ENCODE data around the gene FAM185A. TPM values are rescaled to one million over a fixed set of nuclear protein-coding genes. Genes with fewer than 3 reads are reported as not detected.
"Not testable (repeated sequence)": the region's sequence is repeated elsewhere in the genome, so short reads cannot be mapped to it uniquely, and the experiment has no call there.

Gene FAM185A
- 4.6 and 8.3 TPM in 2 replicates for total RNA-seq (2014; rRNA removed; shearing (Covaris generic))

DNA sequence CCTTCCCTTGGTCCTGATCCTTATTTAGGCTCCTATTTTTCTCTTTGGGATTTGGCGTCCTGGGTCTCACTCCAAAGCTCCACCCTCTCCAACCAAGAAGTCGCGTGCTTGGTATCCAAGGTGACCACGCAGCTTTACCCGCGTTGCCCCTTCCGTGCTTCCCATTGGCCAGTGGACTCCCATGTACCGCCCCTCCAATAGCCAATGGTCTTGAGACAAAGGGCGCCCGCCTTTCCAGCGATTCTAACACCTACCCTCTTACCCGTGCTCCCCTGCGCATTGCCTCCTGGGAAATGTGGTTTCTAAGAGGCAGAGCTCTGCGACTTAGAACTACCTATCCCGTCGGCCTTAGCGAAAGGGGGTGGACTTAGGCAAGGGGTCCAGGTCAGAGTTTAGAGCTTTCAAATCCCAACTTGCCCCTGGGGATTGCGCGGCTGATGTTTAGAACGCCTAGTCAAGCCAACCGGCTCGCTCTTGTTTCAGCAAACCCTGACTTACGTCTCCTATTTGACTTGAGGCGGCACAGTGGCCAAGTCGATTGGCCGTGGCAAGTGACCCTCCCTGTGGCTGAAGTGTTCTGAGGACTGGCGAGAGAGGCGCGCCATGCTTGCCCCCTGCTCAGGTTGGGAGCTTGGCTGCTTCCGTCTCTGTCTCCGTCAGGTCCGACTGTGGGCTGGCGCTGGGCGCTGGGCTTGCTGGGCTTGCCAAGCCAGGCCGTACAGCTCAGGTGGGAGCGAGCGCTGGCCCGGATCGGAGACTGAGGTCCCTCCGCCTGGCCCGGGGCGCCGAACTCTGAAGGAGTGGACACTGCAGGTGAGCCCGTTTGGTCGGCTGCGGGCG, at the start of gene FAM185A:
TSS of gene FAM185A (plus strand) at position 395 of the 840 bp plus-strand sequence. CDS start at position 604, 209 bp downstream.
- DNase-seq (ENCODE audit: low read depth), result peak; percentile 100

DNA sequence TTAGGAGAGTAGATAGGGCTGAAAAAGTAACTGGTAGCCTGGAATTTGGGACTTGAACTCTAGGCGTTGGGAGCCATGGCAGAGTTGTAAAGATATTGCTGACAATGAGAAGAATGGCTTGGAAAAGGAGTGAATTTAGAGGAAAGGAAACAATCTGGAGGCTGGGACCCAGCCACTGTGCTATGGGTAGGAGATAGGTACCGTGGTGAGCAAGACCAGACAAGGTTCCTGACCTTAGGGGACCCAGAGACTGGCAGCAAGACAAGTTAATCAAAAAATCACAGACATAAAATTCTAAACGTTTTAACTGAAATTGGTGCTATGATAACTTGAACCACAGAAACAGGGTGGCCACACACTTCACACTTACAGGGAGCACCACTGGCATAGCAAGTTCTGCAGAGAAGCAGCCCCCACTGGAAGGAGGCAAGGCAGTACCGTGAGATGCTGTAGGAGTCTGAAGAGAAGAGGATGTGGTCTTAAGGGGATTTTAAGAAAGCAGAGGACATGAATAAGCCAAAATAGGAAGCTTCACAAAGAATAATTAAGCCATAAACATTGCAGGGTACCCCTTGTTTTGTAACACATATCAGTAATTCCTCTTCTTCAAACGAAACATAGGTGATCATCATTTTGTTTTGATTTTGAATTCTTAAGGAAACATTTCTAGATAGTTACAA, 35.6 kb upstream of the FAM185A start:
- DNase-seq (ENCODE audit: low read depth), result peak; percentile 18

DNA sequence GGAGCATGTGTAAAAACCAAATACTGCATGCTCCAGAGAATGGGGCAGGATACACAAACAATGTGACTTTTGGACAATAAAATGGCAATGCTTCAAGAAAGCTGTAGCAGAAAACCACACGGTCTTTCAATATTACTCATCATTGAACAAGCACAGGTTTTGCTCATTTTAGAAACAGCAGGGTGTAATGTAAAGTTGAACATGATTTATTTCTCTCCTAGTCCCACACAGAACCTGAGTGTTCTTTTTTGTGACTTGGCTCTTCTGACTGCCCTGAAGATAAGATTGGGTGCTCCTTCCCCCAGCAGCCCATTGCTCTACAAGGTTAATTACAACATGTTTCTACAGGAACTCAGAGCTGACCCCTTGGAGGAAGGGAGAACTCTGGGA, 35.1 kb upstream of the FAM185A start:
- not testable (repeated sequence) for DNase-seq (ENCODE audit: low read depth)

DNA sequence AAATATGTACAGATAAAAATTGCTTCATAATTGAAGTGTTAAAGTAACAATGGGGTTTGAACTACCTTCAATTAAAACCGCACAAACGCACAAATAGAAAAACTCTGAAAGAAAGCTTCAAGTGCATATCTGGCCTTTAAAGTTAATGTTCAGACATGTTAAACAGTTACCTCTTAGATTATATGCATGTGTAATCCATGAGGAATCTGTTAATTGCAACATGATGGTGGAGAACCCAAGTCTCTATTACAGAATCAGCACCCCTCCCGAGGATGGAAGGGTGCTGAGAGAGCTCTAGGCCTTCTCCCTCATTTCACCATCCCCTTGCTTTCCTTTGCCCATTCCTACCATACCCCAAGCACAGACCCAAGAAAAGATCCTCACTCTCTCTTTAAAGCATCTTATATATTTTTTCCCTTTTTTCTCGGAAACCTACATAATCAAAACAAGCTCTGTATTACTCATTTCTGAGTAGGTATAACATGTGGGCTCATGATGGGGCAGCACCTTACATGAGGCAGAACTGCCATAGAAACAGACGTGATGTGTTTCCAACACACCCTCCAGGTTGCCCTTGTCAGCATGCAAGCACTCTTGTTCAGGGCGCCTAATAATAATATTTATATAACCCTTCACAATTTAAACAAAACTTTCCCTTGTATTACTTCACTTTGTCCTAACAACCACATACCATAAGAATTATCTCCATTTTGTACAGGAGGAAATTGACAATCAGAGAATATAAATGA, 33.9 kb upstream of the FAM185A start:
- DNase-seq (ENCODE audit: low read depth), result not testable (repeated sequence)

DNA sequence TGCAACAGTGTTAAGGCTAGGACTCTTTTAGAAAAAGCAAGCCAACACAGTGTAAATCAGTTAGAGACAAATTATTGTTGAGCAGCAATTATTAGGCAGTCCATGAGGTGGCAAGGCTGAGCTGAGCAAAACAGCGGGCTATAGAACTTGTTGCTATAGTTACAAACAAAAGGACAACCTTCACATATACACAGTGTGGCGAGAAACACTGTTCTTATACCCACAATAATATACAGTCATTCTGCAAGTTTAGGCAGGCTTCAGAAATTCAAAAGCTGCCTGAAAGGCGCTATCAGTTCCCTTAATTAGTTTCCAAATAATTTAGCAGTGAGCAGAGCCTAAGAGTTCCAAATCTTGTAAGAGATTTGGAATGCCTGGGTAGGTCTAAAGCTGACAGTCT, 33.1 kb upstream of the FAM185A start:
- DNase-seq (ENCODE audit: low read depth), result peak; percentile 4

DNA sequence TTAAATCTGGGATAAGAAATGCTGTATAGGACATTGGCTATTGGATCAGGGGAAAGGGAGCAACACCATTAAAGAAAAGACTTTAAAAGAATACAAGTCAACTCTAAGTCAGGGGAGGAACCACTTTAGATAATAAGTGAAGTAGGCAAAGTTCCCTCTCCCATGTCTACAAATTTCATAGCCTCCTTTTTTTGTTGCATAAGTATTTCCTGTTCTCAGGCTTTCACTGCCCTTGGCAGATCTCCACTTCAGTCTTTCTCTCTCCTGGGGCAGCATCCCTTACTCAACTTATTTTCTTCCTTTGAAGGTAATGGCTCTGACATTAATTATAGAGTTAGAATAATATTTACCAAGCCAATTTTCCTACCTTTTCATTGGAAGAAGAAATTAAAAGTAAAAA, 30.3 kb upstream of the FAM185A start:
- peak; percentile 24 for DNase-seq (ENCODE audit: low read depth)

- not testable (repeated sequence) for DNase-seq (ENCODE audit: low read depth)
These were observed 22.6 kb upstream of the FAM185A start for GRCh38 chr7:102726170-102726569.

GRCh38 chr7:102729670-102730069, 19.1 kb upstream of the FAM185A start:
- not testable (repeated sequence) for DNase-seq (ENCODE audit: low read depth)

- DNase-seq (ENCODE audit: low read depth), result not testable (repeated sequence)
These were observed 18.4 kb upstream of the FAM185A start for GRCh38 chr7:102730431-102730830.

DNA sequence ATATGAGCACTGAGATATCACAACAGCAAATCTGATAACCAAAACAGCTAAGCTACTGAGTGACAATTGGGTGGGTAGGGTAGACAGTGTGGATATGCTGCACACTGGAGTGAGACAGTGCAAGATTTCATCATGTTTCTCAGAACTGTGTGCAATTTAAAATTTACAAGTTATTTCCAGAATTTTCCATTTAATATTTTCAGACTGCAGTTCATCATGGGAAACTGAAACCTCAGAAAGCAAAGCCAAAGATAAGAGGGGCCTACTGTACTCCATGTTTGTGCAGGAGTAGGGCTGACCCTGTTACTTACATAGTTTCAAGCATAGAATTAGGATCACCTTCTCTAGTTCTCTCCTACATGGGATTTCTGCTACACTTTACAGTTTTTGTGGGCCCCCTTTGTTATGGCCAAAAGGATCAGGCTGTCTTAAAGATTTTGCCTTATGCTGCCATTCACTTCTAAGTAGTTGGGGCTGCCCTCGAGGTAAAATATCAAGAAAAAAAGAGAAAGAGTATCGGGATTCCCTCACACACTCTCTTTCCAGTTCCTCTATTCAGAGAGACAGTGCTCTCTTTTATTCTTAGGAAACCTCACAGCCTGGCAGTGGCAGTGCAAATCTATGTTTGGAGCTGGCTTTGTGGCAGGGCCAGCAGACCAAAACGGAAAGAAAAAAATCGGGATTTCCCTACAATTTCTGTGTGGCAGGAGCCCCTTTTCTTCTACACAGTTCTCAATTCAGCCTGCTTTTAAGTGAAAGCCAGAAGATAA, 6.6 kb upstream of the FAM185A start:
- DNase-seq (ENCODE audit: low read depth), result peak; percentile 5

DNA sequence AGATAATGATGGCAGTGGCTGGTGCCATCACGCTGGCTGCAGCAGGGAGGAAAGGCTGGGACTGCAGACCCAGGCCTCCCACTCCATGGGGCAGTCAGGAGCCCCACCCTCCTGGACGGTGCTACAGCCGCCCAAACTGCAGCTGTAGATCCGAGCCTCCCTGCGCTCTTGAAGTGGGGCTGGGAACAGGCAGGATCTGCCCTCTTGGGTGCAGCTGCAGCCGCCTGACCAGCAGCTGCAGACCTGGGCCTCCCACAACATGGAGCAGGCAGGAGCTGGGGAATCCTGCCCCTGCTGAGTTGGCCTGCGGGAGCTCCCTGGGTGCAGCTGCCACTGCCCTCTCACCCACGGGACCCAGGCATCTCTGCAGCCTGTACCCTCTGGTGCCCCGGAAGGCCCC, 4.9 kb upstream of the FAM185A start:
- not testable (repeated sequence) for DNase-seq (ENCODE audit: low read depth)

DNA sequence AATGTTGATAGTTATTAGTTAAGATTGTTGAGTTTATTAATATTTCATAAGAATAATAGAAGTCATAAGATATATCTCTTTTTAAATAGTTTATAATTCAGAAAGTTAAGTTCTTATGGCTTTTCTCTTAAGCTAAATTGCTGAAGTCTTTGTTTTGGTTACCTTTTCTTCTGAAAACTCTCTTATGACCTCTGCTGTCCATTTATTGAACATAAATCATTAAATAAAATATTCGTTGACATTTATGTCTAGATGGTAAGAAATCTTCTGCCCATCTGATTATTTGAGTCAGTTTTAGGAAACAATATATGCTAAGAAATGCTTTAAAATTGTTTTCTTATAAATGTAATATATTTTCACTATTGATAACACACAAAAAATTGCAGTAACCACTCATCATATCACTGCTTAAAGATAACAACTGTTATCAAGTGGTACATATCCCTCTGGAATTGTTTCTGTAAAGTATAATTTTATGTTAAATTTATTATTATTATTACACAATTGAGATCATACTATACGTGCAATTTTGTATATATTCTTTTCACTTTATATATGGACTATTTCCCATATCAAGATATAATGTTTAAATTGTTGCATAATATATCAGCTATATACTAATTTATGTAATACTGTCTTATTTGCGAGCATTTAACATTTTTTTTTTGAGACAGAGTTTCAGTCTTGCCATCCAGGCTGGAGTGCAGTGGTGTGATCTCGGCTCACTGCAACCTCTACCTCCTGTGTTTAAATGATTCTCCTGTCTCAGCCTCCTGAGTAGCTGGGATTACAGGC, 3.1 kb upstream of the FAM185A start:
- DNase-seq (ENCODE audit: low read depth), result peak; percentile 24

- not testable (repeated sequence) for DNase-seq (ENCODE audit: low read depth)
These were observed 617 bp downstream of the FAM185A start for GRCh38 chr7:102749445-102749786.

DNA sequence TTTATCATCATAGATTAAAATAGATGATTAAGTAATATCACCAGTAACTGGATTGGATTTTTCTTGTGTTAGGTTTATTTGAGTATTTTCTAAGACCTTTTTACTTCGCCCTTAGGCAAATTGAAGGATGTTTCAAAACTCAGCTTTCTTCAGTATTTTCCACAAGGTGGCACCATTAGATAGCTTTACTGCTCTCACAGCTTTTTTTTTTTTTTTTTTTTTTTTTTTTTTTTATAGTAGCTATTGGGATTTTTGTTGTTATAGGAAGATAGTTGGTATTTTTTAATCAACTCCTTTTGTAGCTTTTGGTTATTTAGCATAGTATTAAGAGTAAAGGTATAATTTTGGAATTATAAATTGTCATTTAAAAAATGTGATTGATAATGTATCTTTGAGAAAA, 9.4 kb downstream of the FAM185A start:
- DNase-seq (ENCODE audit: low read depth), result not testable (repeated sequence)

GRCh38 chr7:102759934-102760333, 11.1 kb downstream of the FAM185A start:
- not testable (repeated sequence) for DNase-seq (ENCODE audit: low read depth)

GRCh38 chr7:102761234-102761633, 12.4 kb downstream of the FAM185A start:
- DNase-seq (ENCODE audit: low read depth), result not testable (repeated sequence)

GRCh38 chr7:102763295-102763905, 14.6 kb downstream of the FAM185A start:
- not testable (repeated sequence) for DNase-seq (ENCODE audit: low read depth)

DNA sequence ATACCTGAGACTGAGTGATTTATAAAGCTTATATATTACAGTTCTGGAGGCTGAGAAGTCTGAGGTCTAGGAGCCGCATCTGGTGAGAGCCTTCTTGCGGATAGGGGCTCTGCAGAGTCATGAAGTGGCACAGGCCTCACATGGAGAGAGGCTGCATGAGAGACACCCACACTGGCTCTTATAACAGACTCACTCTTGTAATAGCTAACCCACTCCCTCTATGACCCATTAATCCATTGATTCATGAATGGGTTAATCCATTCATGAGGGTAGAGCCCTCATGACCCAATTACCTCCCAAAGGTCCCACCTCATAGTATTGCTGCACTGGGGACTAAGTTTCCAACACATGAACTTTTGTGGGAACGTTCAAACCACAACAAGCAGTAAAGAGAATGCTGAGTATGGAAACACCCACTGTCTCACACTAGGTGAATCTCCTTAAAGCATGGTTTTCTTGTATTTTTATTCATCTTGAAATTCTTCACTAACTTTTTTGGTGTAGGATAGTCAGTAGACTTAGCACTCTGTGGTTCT, 20.9 kb downstream of the FAM185A start:
- peak; percentile 27 for DNase-seq (ENCODE audit: low read depth)

- peak; percentile 65 for DNase-seq (ENCODE audit: low read depth)
These were observed 21.7 kb downstream of the FAM185A start for GRCh38 chr7:102770467-102770866.

DNA sequence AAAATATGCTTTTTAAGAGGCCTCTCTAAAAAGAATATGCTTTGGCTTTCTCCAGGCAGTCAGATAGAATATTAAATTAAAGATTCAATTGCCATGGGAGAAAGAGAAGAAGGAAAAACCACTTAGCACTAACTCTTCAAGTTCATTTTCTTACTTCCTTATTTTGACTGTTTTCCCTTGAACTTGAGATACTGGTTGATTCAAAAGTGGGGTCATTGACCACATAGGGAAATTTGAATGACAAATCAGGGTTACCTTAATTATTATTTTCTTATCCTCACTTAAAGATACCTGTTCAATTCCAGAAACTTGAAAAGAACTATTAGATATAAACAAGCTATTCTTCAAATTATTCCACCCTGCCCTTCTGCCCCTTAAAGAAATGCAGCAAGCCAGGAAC, 27.4 kb downstream of the FAM185A start:
- DNase-seq (ENCODE audit: low read depth), result not testable (repeated sequence)

Measured in M059J (cell line).